ENCODE results near the gene RTRAF.

Gene RTRAF

GRCh38 chr14:52010173-52010693 is 20.9 kb downstream of the RTRAF start:
- TF ChIP-seq TAF1 (IDR thresholded peaks at IDR 0.05; ENCODE audit: low read depth): no peak
- TF ChIP-seq YY1 (IDR thresholded peaks at IDR 0.05; ENCODE audit: low read depth): no peak
- no peak for TF ChIP-seq REST (IDR thresholded peaks at IDR 0.05; ENCODE audit: low read depth)
- no peak for TF ChIP-seq CEBPB (IDR thresholded peaks at IDR 0.05)
- TF ChIP-seq EP300 (IDR thresholded peaks at IDR 0.05; ENCODE audit: borderline replicate concordance): no peak

- no peak for TF ChIP-seq RAD21 (IDR thresholded peaks at IDR 0.05; ENCODE audit: low read depth)
- TF ChIP-seq TAF1 (IDR thresholded peaks at IDR 0.05; ENCODE audit: low read depth): no peak
- no peak for TF ChIP-seq ZBTB7A (IDR thresholded peaks at IDR 0.05; ENCODE audit: low read depth)
- no peak for TF ChIP-seq EGR1 (IDR thresholded peaks at IDR 0.05)
- TF ChIP-seq CREB1 (IDR thresholded peaks at IDR 0.05; ENCODE audit: low read depth): no peak
- TF ChIP-seq REST (IDR thresholded peaks at IDR 0.05; ENCODE audit: low read depth): no peak
- no peak for TF ChIP-seq MAX (IDR thresholded peaks at IDR 0.05)
- no peak for TF ChIP-seq YY1 (IDR thresholded peaks at IDR 0.05; ENCODE audit: low read depth)
- TF ChIP-seq EP300 (IDR thresholded peaks at IDR 0.05; ENCODE audit: borderline replicate concordance): no peak
These were observed 22.2 kb downstream of the RTRAF start for GRCh38 chr14:52011523-52011922.

- TF ChIP-seq TEAD4 (IDR thresholded peaks at IDR 0.05): no peak
- no peak for TF ChIP-seq NFIC (IDR thresholded peaks at IDR 0.05)
- TF ChIP-seq REST (IDR thresholded peaks at IDR 0.05; ENCODE audit: low read depth): no peak
- TF ChIP-seq RAD21 (IDR thresholded peaks at IDR 0.05; ENCODE audit: low read depth): no peak
- no peak for TF ChIP-seq USF1 (IDR thresholded peaks at IDR 0.05)
- no peak for TF ChIP-seq TCF12 (IDR thresholded peaks at IDR 0.05; ENCODE audit: low read depth)
- no peak for TF ChIP-seq MAX (IDR thresholded peaks at IDR 0.05)
- TF ChIP-seq FOXM1 (IDR thresholded peaks at IDR 0.05; ENCODE audit: borderline replicate concordance, low read depth): no peak
- no peak for TF ChIP-seq EP300 (IDR thresholded peaks at IDR 0.05; ENCODE audit: borderline replicate concordance)
- TF ChIP-seq ZBTB7A (IDR thresholded peaks at IDR 0.05; ENCODE audit: low read depth): no peak
- no peak for TF ChIP-seq CREB1 (IDR thresholded peaks at IDR 0.05; ENCODE audit: low read depth)
These were observed 23.3 kb downstream of the RTRAF start for GRCh38 chr14:52012635-52013034.

GRCh38 chr14:52013984-52014600 is 24.7 kb downstream of the RTRAF start:
- no peak for TF ChIP-seq TAF1 (IDR thresholded peaks at IDR 0.05; ENCODE audit: low read depth)
- TF ChIP-seq NFIC (IDR thresholded peaks at IDR 0.05): no peak
- no peak for TF ChIP-seq TCF12 (IDR thresholded peaks at IDR 0.05; ENCODE audit: low read depth)
- no peak for TF ChIP-seq USF1 (IDR thresholded peaks at IDR 0.05)
- TF ChIP-seq EP300 (IDR thresholded peaks at IDR 0.05; ENCODE audit: borderline replicate concordance): no peak
- no peak for TF ChIP-seq FOXM1 (IDR thresholded peaks at IDR 0.05; ENCODE audit: borderline replicate concordance, low read depth)
- no peak for TF ChIP-seq REST (IDR thresholded peaks at IDR 0.05; ENCODE audit: low read depth)
- TF ChIP-seq CREB1 (IDR thresholded peaks at IDR 0.05; ENCODE audit: low read depth): no peak
- no peak for TF ChIP-seq TEAD4 (IDR thresholded peaks at IDR 0.05)
- TF ChIP-seq MAX (IDR thresholded peaks at IDR 0.05): no peak
- TF ChIP-seq YY1 (IDR thresholded peaks at IDR 0.05; ENCODE audit: low read depth): no peak
- no peak for TF ChIP-seq CEBPB (IDR thresholded peaks at IDR 0.05)
- TF ChIP-seq RAD21 (IDR thresholded peaks at IDR 0.05; ENCODE audit: low read depth): no peak
- no peak for TF ChIP-seq EGR1 (IDR thresholded peaks at IDR 0.05)
- no peak for TF ChIP-seq ZBTB7A (IDR thresholded peaks at IDR 0.05; ENCODE audit: low read depth)
